Lung (tissue), 12 donors: Measurements from ENCODE around the gene PTPRD. TPM values are rescaled to one million over a fixed set of nuclear protein-coding genes. Genes with fewer than 3 reads are reported as not detected.
A peak's percentile ranks its signal among the peaks of the same experiment; 100 is the strongest.

ENCODE experiments used
- ATAC-seq: fragments of 200-7000 bp; cut with Tn5 transposase; one replicate; pipeline ENCODE4 v1.9.1; 2020; ENCODE audit warnings: moderate number of reproducible peaks; ENCODE audit not compliant: insufficient read depth, low FRiP score
- DNase-seq, 3 donors: peaks; one replicate each; pipeline ENCODE4 v3.0.0-alpha.2; 2013 to 2017
- H3K27ac ChIP-seq, 2 donors: one replicate each; pipeline ENCODE4 v1.5.1; 2013; ENCODE audit warnings: mild to moderate bottlenecking in 2 of 2, moderate library complexity in 2 of 2, control low read depth in 1 of 2, inconsistent platforms in 1 of 2, low read depth in 1 of 2, low read length in 1 of 2
- H3K27me3 ChIP-seq, 3 donors: one replicate each; pipeline ENCODE4 v1.5.1; 2013; ENCODE audit warnings: low read length in 2 of 3; ENCODE audit not compliant: control insufficient read depth in 3 of 3, insufficient read depth in 3 of 3
- H3K36me3 ChIP-seq, 4 donors: one replicate each; pipeline ENCODE4 v1.5.1; 2013; ENCODE audit warnings: low read length in 4 of 4, mild to moderate bottlenecking in 1 of 4, moderate library complexity in 1 of 4; ENCODE audit not compliant: control insufficient read depth in 4 of 4, insufficient read depth in 4 of 4
- H3K4me1 ChIP-seq, 5 donors: one replicate each; pipeline ENCODE4 v1.5.1; 2013; ENCODE audit warnings: low read length in 5 of 5, mild to moderate bottlenecking in 2 of 5, moderate library complexity in 1 of 5; ENCODE audit not compliant: control insufficient read depth in 5 of 5, insufficient read depth in 5 of 5
- H3K4me3 ChIP-seq: one replicate; pipeline ENCODE4 v1.5.1; 2013; ENCODE audit warnings: mild to moderate bottlenecking, control low read depth, moderate library complexity
- H3K9ac ChIP-seq, 2 donors: one replicate each; pipeline ENCODE4 v1.5.1; 2013; ENCODE audit warnings: low read length in 2 of 2, control low read depth in 1 of 2; ENCODE audit not compliant: insufficient read depth in 1 of 2
- H3K9me3 ChIP-seq, 4 donors: one replicate each; pipeline ENCODE4 v1.5.1; 2013; ENCODE audit warnings: low read length in 3 of 4, mild to moderate bottlenecking in 1 of 4, moderate library complexity in 1 of 4; ENCODE audit not compliant: control insufficient read depth in 4 of 4, insufficient read depth in 3 of 4
- WGBS, 2 donors: extraction: QIAGEN DNeasy Blood & Tissue Kit; methylation state at CpG; one replicate each; pipeline ENCODE4 v1.1.7; 2013; 5-methylcytosine and 5-hydroxymethylcytosine counted together
- polyA plus RNA-seq, 2 donors: library from polyadenylated mRNA; stranded (reverse); fragments of 200-250 nt; gene quantifications; one replicate each; pipeline ENCODE4 v1.2.1, GENCODE V29; 2013
- total RNA-seq, 2 donors: library from RNA; depleted of rRNA in 1 of 2; stranded (reverse); fragments of >200 nt in 1 of 2; gene quantifications; one replicate each; pipeline ENCODE4 v1.2.1, GENCODE V29; 2014 to 2021
- TF ChIP-seq, protein P1 (sequence below): IDR thresholded peaks from 2 replicates; pipeline ENCODE4 v1.5.1; 2012; ENCODE audit warnings: mild to moderate bottlenecking; ENCODE audit errors: control extremely low read depth, extremely low read depth
- donor health status: control.
- donor health status: control.
- donor health status: Bipolar disorder and iron deficiency.
- donor health status: healthy.
- donor health status: DM: yes; HTN: yes; CAD: no.

PTPRD gene
- total and polyA plus RNA-seq, 4 donors = 1.9 to 145 (median 13.7) TPM

DNA sequence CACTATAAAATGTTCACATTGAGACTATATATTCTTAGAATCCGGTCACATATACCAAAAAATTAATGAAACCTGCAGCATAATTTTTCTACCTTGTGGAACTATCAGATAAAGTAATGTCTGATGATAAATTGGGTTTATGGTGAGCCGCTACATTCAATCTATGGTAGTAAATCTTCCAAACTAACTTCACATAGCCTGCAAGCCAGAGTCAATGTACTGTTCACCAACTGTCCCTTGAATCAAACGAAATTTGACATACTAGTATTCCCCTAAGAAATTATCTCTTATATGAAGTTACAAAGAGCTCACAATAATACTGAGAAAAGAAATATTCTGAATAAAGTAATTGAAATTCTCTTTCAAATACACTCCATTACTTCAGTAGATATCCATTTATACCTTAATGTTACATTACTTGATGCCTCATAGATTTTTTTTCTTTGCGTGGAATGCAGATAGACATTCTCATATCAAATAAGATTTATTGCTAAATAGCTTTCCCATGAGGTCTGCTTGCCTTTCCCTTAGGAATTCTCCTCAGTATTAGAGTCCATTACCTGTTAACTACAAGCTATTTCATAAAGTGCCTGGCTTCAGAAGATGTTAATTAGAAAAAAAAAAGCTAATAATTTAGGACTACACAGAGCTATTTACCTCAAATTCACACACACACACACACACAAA, 169.5 kb downstream of the PTPRD start:
- ATAC-seq (no peak), DNase-seq (no peak)
- Histone ChIP-seq H3K27ac (no peak overlapping the region), H3K36me3 (no peaks in the 10 kb centered on the region), H3K27me3 (no peaks in the 10 kb centered on the region), H3K9me3 (no peaks in the 10 kb centered on the region), H3K9ac (no peak overlapping the region), H3K4me3 (no peak overlapping the region), H3K4me1 (no peaks in the 10 kb centered on the region)
- 80 to 84% methylated on average over 4 of the region's 4 CpGs for WGBS, 2 donors
- TF ChIP-seq, protein P1, sequence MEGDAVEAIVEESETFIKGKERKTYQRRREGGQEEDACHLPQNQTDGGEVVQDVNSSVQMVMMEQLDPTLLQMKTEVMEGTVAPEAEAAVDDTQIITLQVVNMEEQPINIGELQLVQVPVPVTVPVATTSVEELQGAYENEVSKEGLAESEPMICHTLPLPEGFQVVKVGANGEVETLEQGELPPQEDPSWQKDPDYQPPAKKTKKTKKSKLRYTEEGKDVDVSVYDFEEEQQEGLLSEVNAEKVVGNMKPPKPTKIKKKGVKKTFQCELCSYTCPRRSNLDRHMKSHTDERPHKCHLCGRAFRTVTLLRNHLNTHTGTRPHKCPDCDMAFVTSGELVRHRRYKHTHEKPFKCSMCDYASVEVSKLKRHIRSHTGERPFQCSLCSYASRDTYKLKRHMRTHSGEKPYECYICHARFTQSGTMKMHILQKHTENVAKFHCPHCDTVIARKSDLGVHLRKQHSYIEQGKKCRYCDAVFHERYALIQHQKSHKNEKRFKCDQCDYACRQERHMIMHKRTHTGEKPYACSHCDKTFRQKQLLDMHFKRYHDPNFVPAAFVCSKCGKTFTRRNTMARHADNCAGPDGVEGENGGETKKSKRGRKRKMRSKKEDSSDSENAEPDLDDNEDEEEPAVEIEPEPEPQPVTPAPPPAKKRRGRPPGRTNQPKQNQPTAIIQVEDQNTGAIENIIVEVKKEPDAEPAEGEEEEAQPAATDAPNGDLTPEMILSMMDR = no peak

DNA sequence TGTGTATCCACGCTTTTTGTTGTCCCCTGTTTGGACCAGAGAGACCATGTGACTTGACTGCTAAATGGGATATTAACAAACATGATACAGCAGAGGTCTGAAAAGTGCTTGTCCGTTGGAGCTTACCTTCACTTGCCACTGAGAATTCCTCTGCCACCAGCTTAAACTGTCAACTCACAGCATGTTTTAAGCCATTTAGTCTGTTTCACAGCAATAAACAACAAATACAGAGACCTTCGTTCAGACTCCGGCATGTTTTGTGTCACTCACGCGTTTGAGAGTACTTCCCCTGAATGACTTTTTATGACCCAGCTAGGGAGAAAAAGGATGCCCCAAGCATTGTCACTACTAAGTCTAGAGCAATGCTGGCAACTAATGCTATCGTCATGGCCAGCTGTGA, 173.8 kb downstream of the PTPRD start:
- H3K27me3 ChIP-seq = no peaks in the 10 kb centered on the region
- no peak overlapping the region for H3K4me3 ChIP-seq
- H3K9ac ChIP-seq = no peak overlapping the region
- no peak for ATAC-seq
- no peaks in the 10 kb centered on the region for H3K36me3 ChIP-seq
- H3K4me1 ChIP-seq = no peaks in the 10 kb centered on the region
- H3K9me3 ChIP-seq = no peaks in the 10 kb centered on the region
- TF ChIP-seq, protein P1 = no peak
- 58 to 71% methylated on average over 7 of the region's 7 CpGs for WGBS, 2 donors
- H3K27ac ChIP-seq = no peak overlapping the region
- DNase-seq = peak; percentile 16 to 25 (median 22)

DNA sequence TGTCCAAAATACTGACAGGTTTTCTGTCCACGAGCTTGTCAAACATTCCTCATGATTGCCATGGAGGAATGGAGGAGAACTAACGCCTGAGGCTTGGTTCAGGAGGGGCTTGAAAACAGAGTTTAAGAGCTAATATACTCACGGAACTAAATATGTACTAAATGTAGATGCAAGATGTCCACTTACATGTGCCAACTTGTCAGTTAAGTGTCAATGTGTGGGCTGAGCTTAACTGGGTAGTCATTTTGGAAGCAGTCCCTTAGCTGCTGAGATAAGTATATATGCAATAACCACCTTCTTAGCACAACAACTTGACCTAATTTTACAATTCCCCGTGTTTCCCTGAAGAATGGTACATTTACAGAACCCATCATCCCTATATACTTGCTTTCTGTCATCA, 176.0 kb downstream of the PTPRD start:
- no peak for DNase-seq

More for the DNA sequence above, 176.0 kb downstream of the PTPRD start:
- H3K27ac ChIP-seq = no peak overlapping the region
- no peaks in the 10 kb centered on the region for H3K27me3 ChIP-seq
- no peak overlapping the region for H3K4me3 ChIP-seq
- TF ChIP-seq, protein P1 = no peak
- H3K9ac ChIP-seq = no peak overlapping the region
- WGBS, 2 donors = 60 to 69% methylated on average over 4 of the region's 4 CpGs
- no peak for ATAC-seq
- H3K4me1 ChIP-seq = no peaks in the 10 kb centered on the region
- no peaks in the 10 kb centered on the region for H3K9me3 ChIP-seq
- no peaks in the 10 kb centered on the region for H3K36me3 ChIP-seq
